Osteoblast (primary cell): Measurements from ENCODE around the gene KRT37. TPM values are rescaled to one million over a fixed set of nuclear protein-coding genes. Genes with fewer than 3 reads are reported as not detected.
A peak's percentile ranks its signal among the peaks of the same experiment; 100 is the strongest.

Source experiments
- DNase-seq: peaks from one replicate; pipeline ENCODE4 v3.0.0; 2011; ENCODE audit warnings: low spot score, mixed read lengths; ENCODE audit not compliant: insufficient read length; ENCODE audit errors: missing footprints
- H2AFZ ChIP-seq: 2 replicates; pipeline ENCODE4 v1.6.0; 2011; ENCODE audit warnings: mild to moderate bottlenecking, low read length
- H3K27ac ChIP-seq: 2 replicates; pipeline ENCODE4 v1.5.1; 2011; ENCODE audit warnings: mild to moderate bottlenecking, low read depth, low read length, moderate library complexity
- H3K27me3 ChIP-seq: 2 replicates; pipeline ENCODE4 v1.6.0; 2012; ENCODE audit warnings: mild to moderate bottlenecking, control low read depth, inconsistent platforms, low read length, moderate library complexity; ENCODE audit not compliant: insufficient read depth
- H3K36me3 ChIP-seq: 2 replicates; pipeline ENCODE4 v1.5.1; 2011; ENCODE audit warnings: mild to moderate bottlenecking, low read length, control low read depth, moderate library complexity; ENCODE audit not compliant: insufficient read depth
- H3K4me1 ChIP-seq: 2 replicates; pipeline ENCODE4 v1.5.1; 2011; ENCODE audit warnings: mild to moderate bottlenecking, low read length, control low read depth, moderate library complexity; ENCODE audit not compliant: insufficient read depth
- H3K4me2 ChIP-seq: 2 replicates; pipeline ENCODE4 v1.6.0; 2011; ENCODE audit warnings: mild to moderate bottlenecking, low read length; ENCODE audit not compliant: insufficient read depth
- H3K4me3 ChIP-seq: fragments of 200-600 bp; sonication (generic); 3 replicates; pipeline ENCODE4 v1.5.1; 2012; ENCODE audit warnings: mild to moderate bottlenecking, low read length, inconsistent platforms; ENCODE audit not compliant: insufficient read depth
- H3K79me2 ChIP-seq: 2 replicates; pipeline ENCODE4 v1.6.0; 2012; ENCODE audit warnings: mild to moderate bottlenecking, low read length, control low read depth, inconsistent platforms; ENCODE audit not compliant: insufficient read depth
- H3K9me3 ChIP-seq: 2 replicates; pipeline ENCODE4 v1.5.1; 2011; ENCODE audit warnings: low read depth, low read length, control low read depth
- H4K20me1 ChIP-seq: 2 replicates; pipeline ENCODE4 v1.6.0; 2012; ENCODE audit warnings: mild to moderate bottlenecking, low read length, control low read depth; ENCODE audit not compliant: insufficient read depth
- total RNA-seq: library from RNA; depleted of rRNA; stranded (reverse); fragments of >200 nt; gene quantifications from 2 replicates; pipeline ENCODE4 v1.2.3, GENCODE V29; 2012
- TF ChIP-seq, protein P1 (sequence below): IDR thresholded peaks from 2 replicates; pipeline ENCODE4 v1.5.1; 2011; ENCODE audit warnings: mild to moderate bottlenecking, low read depth, low read length, moderate library complexity; ENCODE audit errors: extremely low read depth

KRT37 gene
- total RNA-seq, 1 donor: not detected

- TF ChIP-seq, protein P1, sequence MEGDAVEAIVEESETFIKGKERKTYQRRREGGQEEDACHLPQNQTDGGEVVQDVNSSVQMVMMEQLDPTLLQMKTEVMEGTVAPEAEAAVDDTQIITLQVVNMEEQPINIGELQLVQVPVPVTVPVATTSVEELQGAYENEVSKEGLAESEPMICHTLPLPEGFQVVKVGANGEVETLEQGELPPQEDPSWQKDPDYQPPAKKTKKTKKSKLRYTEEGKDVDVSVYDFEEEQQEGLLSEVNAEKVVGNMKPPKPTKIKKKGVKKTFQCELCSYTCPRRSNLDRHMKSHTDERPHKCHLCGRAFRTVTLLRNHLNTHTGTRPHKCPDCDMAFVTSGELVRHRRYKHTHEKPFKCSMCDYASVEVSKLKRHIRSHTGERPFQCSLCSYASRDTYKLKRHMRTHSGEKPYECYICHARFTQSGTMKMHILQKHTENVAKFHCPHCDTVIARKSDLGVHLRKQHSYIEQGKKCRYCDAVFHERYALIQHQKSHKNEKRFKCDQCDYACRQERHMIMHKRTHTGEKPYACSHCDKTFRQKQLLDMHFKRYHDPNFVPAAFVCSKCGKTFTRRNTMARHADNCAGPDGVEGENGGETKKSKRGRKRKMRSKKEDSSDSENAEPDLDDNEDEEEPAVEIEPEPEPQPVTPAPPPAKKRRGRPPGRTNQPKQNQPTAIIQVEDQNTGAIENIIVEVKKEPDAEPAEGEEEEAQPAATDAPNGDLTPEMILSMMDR: no peak
- H3K27me3 ChIP-seq: no peaks in the 10 kb centered on the region
- H3K4me3 ChIP-seq: no peak overlapping the region
- no peak overlapping the region for H3K27ac ChIP-seq
- no peaks in the 10 kb centered on the region for H3K36me3 ChIP-seq
- peak; percentile 94 for DNase-seq
- H3K4me2 ChIP-seq: peak overlapping the region; percentile 23
- H2AFZ ChIP-seq: no peak overlapping the region
- no peaks in the 10 kb centered on the region for H4K20me1 ChIP-seq
- H3K4me1 ChIP-seq: peaks cover 19% of the 10 kb centered on the region
- no peaks in the 10 kb centered on the region for H3K9me3 ChIP-seq
- no peaks in the 10 kb centered on the region for H3K79me2 ChIP-seq
These were observed 40.3 kb upstream of the KRT37 start for GRCh38 chr17:41464682-41465081.

- no peaks in the 10 kb centered on the region for H3K9me3 ChIP-seq
- no peak overlapping the region for H3K27ac ChIP-seq
- H4K20me1 ChIP-seq: no peaks in the 10 kb centered on the region
- no peaks in the 10 kb centered on the region for H3K27me3 ChIP-seq
- H2AFZ ChIP-seq: no peak overlapping the region
- no peaks in the 10 kb centered on the region for H3K79me2 ChIP-seq
- H3K4me1 ChIP-seq: peaks cover 19% of the 10 kb centered on the region
- TF ChIP-seq, protein P1: no peak
- H3K36me3 ChIP-seq: no peaks in the 10 kb centered on the region
- DNase-seq: no peak
- H3K4me2 ChIP-seq: no peak overlapping the region
- no peak overlapping the region for H3K4me3 ChIP-seq
These were observed 39.8 kb upstream of the KRT37 start for GRCh38 chr17:41464173-41464572.

GRCh38 chr17:41463746-41464145, 39.4 kb upstream of the KRT37 start:
- Histone ChIP-seq H3K4me3 (no peak overlapping the region), H3K4me1 (peaks cover 19% of the 10 kb centered on the region), H2AFZ (no peak overlapping the region), H3K79me2 (no peaks in the 10 kb centered on the region), H3K27me3 (no peaks in the 10 kb centered on the region), H3K36me3 (no peaks in the 10 kb centered on the region), H3K9me3 (no peaks in the 10 kb centered on the region), H4K20me1 (no peaks in the 10 kb centered on the region), H3K4me2 (no peak overlapping the region), H3K27ac (no peak overlapping the region)
- peak; percentile 26 for DNase-seq
- TF ChIP-seq, protein P1: no peak

DNA sequence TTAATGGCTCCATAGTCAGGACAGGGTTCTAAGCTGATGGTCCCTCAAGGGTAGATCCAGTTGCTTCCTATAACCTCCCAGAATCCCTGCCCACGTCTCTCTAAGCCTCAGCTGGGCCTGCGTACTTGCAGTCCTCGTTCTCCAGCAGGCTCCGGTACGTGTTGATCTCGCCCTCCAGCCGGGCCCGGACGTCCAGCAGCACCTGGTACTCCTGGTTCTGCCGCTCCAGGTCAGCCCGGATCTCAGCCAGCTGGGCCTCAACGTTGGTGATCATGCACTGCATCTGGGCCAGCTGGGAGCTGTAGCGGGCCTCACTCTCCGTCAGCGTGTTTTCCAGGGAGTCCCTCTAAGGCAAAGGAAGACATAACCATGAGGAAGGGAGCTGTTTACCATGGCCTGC, 38.3 kb upstream of the KRT37 start:
- Histone ChIP-seq H2AFZ (no peak overlapping the region), H3K27ac (no peak overlapping the region), H3K27me3 (no peaks in the 10 kb centered on the region), H3K4me2 (no peak overlapping the region), H3K36me3 (no peaks in the 10 kb centered on the region), H3K4me1 (peaks cover 16% of the 10 kb centered on the region), H3K9me3 (no peaks in the 10 kb centered on the region), H4K20me1 (no peaks in the 10 kb centered on the region), H3K4me3 (no peak overlapping the region), H3K79me2 (no peaks in the 10 kb centered on the region)
- TF ChIP-seq, protein P1: no peak
- no peak for DNase-seq
